Heart right ventricle (tissue), 16 donors: ENCODE data around the gene ASCL3. TPM values are rescaled to one million over a fixed set of nuclear protein-coding genes. Genes with fewer than 3 reads are reported as not detected.
"Not testable (repeated sequence)": the region's sequence is repeated elsewhere in the genome, so short reads cannot be mapped to it uniquely, and the experiment has no call there.

Experiments
- ATAC-seq, 8 donors: fragments of 200-7000 bp; cut with Tn5 transposase; one replicate each; pipeline ENCODE4 v1.9.1; 2020; ENCODE audit warnings: mild to moderate bottlenecking in 8 of 8, moderate library complexity in 8 of 8, moderate number of reproducible peaks in 1 of 8
- DNase-seq, 2 donors: peaks; one replicate each; pipeline ENCODE4 v3.0.0-alpha.2; 2020
- H3K27ac ChIP-seq, 10 donors: fragments of 200-600 bp; sonication (generic) in 2 of 10; one replicate each; pipeline versions ENCODE4 v1.5.0 to v1.8.0; 2020 to 2022; ENCODE audit warnings: mild to moderate bottlenecking in 3 of 10
- H3K27me3 ChIP-seq, 7 donors: fragments of 200-600 bp; one replicate each; pipeline ENCODE4 v1.8.0; 2021 to 2022; ENCODE audit warnings: mild to moderate bottlenecking in 2 of 7
- H3K36me3 ChIP-seq, 9 donors: fragments of 200-600 bp; sonication (generic) in 1 of 9; one replicate each; pipeline versions ENCODE4 v1.5.0 to v1.8.0; 2020 to 2022; ENCODE audit warnings: mild to moderate bottlenecking in 2 of 9
- H3K4me1 ChIP-seq, 9 donors: fragments of 200-600 bp; sonication (generic) in 1 of 9; one replicate each; pipeline versions ENCODE4 v1.5.0 to v1.8.0; 2020 to 2022; ENCODE audit warnings: mild to moderate bottlenecking in 4 of 9
- H3K4me3 ChIP-seq, 10 donors: fragments of 200-600 bp; sonication (generic) in 2 of 10; one replicate each; pipeline versions ENCODE4 v1.5.0 to v1.8.0; 2020 to 2022; ENCODE audit warnings: mild to moderate bottlenecking in 7 of 10, moderate library complexity in 2 of 10
- H3K9me3 ChIP-seq, 11 donors: fragments of 200-600 bp in 10 of 11; sonication (generic) in 2 of 11; one replicate each; pipeline versions ENCODE4 v1.5.0 to v1.8.0; 2013 to 2022; ENCODE audit warnings: mild to moderate bottlenecking in 2 of 11, control low read depth in 1 of 11, moderate library complexity in 1 of 11
- CTCF ChIP-seq, 9 donors: fragments of 200-600 bp; sonication (generic) in 2 of 9; IDR thresholded peaks; one replicate each; pipeline versions ENCODE4 v1.5.0 to v1.8.0; 2021 to 2022; ENCODE audit warnings: antibody characterized with exemption in 9 of 9, mild to moderate bottlenecking in 5 of 9, moderate library complexity in 1 of 9
- WGBS, 2 donors: extraction: QIAGEN DNeasy Blood & Tissue Kit; methylation state at CpG; one replicate each; pipeline ENCODE4 v1.1.7; 2013; ENCODE audit warnings: inconsistent platforms in 1 of 2; 5-methylcytosine and 5-hydroxymethylcytosine counted together
- intact Hi-C, 10 donors: fragments of 100-400 bp; cut with DNase I; formaldehyde crosslinking; loops; one replicate each; pipeline versions ENCODE4 v1.11.1 to v1.14.2; 2022
- polyA plus RNA-seq, 2 donors: library from polyadenylated mRNA; stranded (reverse); fragments of 200-250 nt; gene quantifications; one replicate each; pipeline ENCODE4 v1.2.3, GENCODE V29; 2013
- total RNA-seq, 10 donors: library from RNA; stranded (reverse); fragmentation: NEBNext Ultra II Directional in 3 of 10; extraction: Animal tissue kit (Norgen Biotek cat#: 25700) in 3 of 10; gene quantifications; one replicate each; pipeline versions ENCODE4 v1.2.1 to v1.2.4, GENCODE V29; 2021 to 2023
- donor health status: Arrhythmogenic right ventricular cardiomyopathy.
- donor health status: ischemic (EF 13 %, LVEDD 7.1; RV severe dilation, severe dysfunction).
- donor health status: healthy with polysubstance abuse.
- donor health status: DM: no; HTN: yes; CAD: no.
- donor health status: DM: no; HTN: no; CAD: no.
- donor health status: ischemic (EF 25% LVEDD 6.9; RV normal size, moderate dysfunction).
- donor health status: ischemic (EF 25% LVEDD 5.7; RV mildly dilated, moderate dysfunction).
- donor health status: healthy.
- donor health status: DM: yes; HTN: yes; CAD: no.
- donor health status: Ischemic cardiomyopathy.
- donor health status: ischemic (EF 35%, LVEDD 5.7; RV mildly dilated, moderate dysfunction).
- donor health status: nonischemic (EF 11% LVEDD 7.7; RV severe dilation, severe dysfunction).
- donor health status: DM: yes; HTN: yes; CAD: no.
- donor health status: PGD.
- donor health status: ischemic (EF 29% LVEDD 5.4; RV normal size, mild dysfunction).
- donor health status: nonischemic (EF 23%, LVEDD 6.1; RV moderate dilation, normal function).

ASCL3 gene
- total and polyA plus RNA-seq, 12 donors = not detected

GRCh38 chr11:8985462-8985861, 42.6 kb upstream of the ASCL3 start:
- no peak for TF ChIP-seq CTCF (IDR thresholded peaks at IDR 0.05)
- Histone ChIP-seq H3K27ac (no peak overlapping the region), H3K36me3 (no peaks in the 10 kb centered on the region), H3K27me3 (no peaks in the 10 kb centered on the region), H3K4me1 (peaks cover 0 to 9% (median 0%) of the 10 kb centered on the region in 9 donors), H3K9me3 (no peaks in the 10 kb centered on the region), H3K4me3 (no peak overlapping the region)
- intact Hi-C loops = no loop called here
- DNase-seq (no peak), ATAC-seq (no peak)
- 90 to 94% methylated on average over 5 of the region's 5 CpGs for WGBS, 2 donors

GRCh38 chr11:8983552-8983951, 40.7 kb upstream of the ASCL3 start:
- Histone ChIP-seq H3K4me1 (no peaks in the 10 kb centered on the region), H3K27ac (no peak overlapping the region), H3K36me3 (no peaks in the 10 kb centered on the region), H3K4me3 (no peak overlapping the region), H3K27me3 (no peaks in the 10 kb centered on the region), H3K9me3 (no peaks in the 10 kb centered on the region)
- DNase-seq (no peak), ATAC-seq (no peak)
- intact Hi-C loops = no loop called here
- TF ChIP-seq CTCF (IDR thresholded peaks at IDR 0.05) = no peak
- WGBS, 2 donors = 76 to 77% methylated on average over 2 of the region's 2 CpGs

- intact Hi-C loops = no loop called here
- ATAC-seq = no peak
- Histone ChIP-seq H3K27ac (no peak overlapping the region), H3K36me3 (no peaks in the 10 kb centered on the region), H3K9me3 (no peaks in the 10 kb centered on the region), H3K4me3 (no peak overlapping the region), H3K27me3 (no peaks in the 10 kb centered on the region), H3K4me1 (no peaks in the 10 kb centered on the region)
- TF ChIP-seq CTCF (IDR thresholded peaks at IDR 0.05) = no peak
- no peak for DNase-seq
- 82 to 89% methylated on average over 3 of the region's 3 CpGs for WGBS, 2 donors
Measured at GRCh38 chr11:8980485-8980884, 37.7 kb upstream of the ASCL3 start.

GRCh38 chr11:8979365-8979764, 36.5 kb upstream of the ASCL3 start:
- H3K27me3 ChIP-seq, intact Hi-C loops, DNase-seq, ATAC-seq, H3K27ac ChIP-seq, H3K36me3 ChIP-seq, H3K4me1 ChIP-seq, H3K4me3 ChIP-seq, H3K9me3 ChIP-seq: not testable (repeated sequence)
- 89 to 91% methylated on average over 5 of the region's 7 CpGs for WGBS, 2 donors

- ATAC-seq = no peak
- H3K4me3 ChIP-seq = no peak overlapping the region
- intact Hi-C loops = no loop called here
- H3K4me1 ChIP-seq = no peaks in the 10 kb centered on the region
- 77 to 88% methylated on average over 3 of the region's 3 CpGs for WGBS, 2 donors
- no peak for TF ChIP-seq CTCF (IDR thresholded peaks at IDR 0.05)
- peaks cover 0 to 4% (median 0%) of the 10 kb centered on the region in 9 donors for H3K36me3 ChIP-seq
- H3K27me3 ChIP-seq = no peaks in the 10 kb centered on the region
- H3K9me3 ChIP-seq = no peaks in the 10 kb centered on the region
- H3K27ac ChIP-seq = no peak overlapping the region
- no peak for DNase-seq
Measured at GRCh38 chr11:8973121-8973520, 30.3 kb upstream of the ASCL3 start.
